Neuronal stem cell (in vitro differentiated cells): ENCODE results near the gene BSG. TPM values are rescaled to one million over a fixed set of nuclear protein-coding genes. Genes with fewer than 3 reads are reported as not detected.

Experiments
- DNase-seq: peaks from one replicate; pipeline ENCODE4 v3.0.0-alpha.2; 2013; ENCODE audit warnings: low spot score
- H2AFZ ChIP-seq: one replicate; pipeline ENCODE4 v1.6.1; 2013; ENCODE audit warnings: mild to moderate bottlenecking, low read length, inconsistent platforms
- H2AK5ac ChIP-seq: 2 replicates; pipeline ENCODE4 v1.6.1; 2013; ENCODE audit warnings: low read depth, mild to moderate bottlenecking, inconsistent platforms, low read length, moderate library complexity, mixed read lengths
- H2BK120ac ChIP-seq: 2 replicates; pipeline ENCODE4 v1.6.1; 2013; ENCODE audit warnings: low read depth, mild to moderate bottlenecking, inconsistent platforms, low read length, moderate library complexity, mixed read lengths
- H2BK12ac ChIP-seq: one replicate; pipeline ENCODE4 v1.6.1; 2013; ENCODE audit warnings: low read length, inconsistent platforms
- H2BK15ac ChIP-seq: 2 replicates; pipeline ENCODE4 v1.6.1; 2013; ENCODE audit warnings: mild to moderate bottlenecking, low read length, inconsistent platforms, mixed read lengths
- H2BK5ac ChIP-seq: one replicate; pipeline ENCODE4 v1.6.1; 2013; ENCODE audit warnings: inconsistent platforms, mild to moderate bottlenecking, low read length, moderate library complexity
- H3K14ac ChIP-seq: one replicate; pipeline ENCODE4 v1.6.1; 2013; ENCODE audit warnings: low read length, inconsistent platforms
- H3K18ac ChIP-seq: 2 replicates; pipeline ENCODE4 v1.6.1; 2013; ENCODE audit warnings: low read length, inconsistent platforms
- H3K23ac ChIP-seq: 2 replicates; pipeline ENCODE4 v1.6.1; 2013; ENCODE audit warnings: low read depth, mild to moderate bottlenecking, mixed read lengths, low read length, inconsistent platforms; ENCODE audit not compliant: poor library complexity
- H3K27ac ChIP-seq: replicated peaks from 3 replicates; pipeline ENCODE4 v1.5.1; 2013; ENCODE audit warnings: low read length, inconsistent platforms
- H3K27me3 ChIP-seq, 3 experiments: 2 replicates each; pipeline ENCODE4 v1.6.1; 2013; ENCODE audit warnings: low read length in 3 of 3, mild to moderate bottlenecking in 2 of 3, inconsistent platforms in 1 of 3, low read depth in 1 of 3, mixed read lengths in 1 of 3, moderate library complexity in 1 of 3; ENCODE audit not compliant: control insufficient read depth in 3 of 3, insufficient read depth in 3 of 3
- H3K36me3 ChIP-seq, 2 donors: replicated peaks in 1 of 2; 2 replicates each; pipeline ENCODE4 v1.6.1; 2013; ENCODE audit warnings: low read length in 2 of 2; ENCODE audit not compliant: control insufficient read depth in 2 of 2, insufficient read depth in 2 of 2
- H3K4ac ChIP-seq: 2 replicates; pipeline ENCODE4 v1.6.1; 2013; ENCODE audit warnings: inconsistent platforms, mild to moderate bottlenecking, low read length, moderate library complexity
- H3K4me1 ChIP-seq, 2 donors: 1 replicate in 1 of 2; 2 replicates in 1 of 2; pipeline ENCODE4 v1.6.1; 2013; ENCODE audit warnings: low read length in 2 of 2, low read depth in 1 of 2; ENCODE audit not compliant: control insufficient read depth in 2 of 2, insufficient read depth in 1 of 2
- H3K4me2 ChIP-seq: one replicate; pipeline ENCODE4 v1.6.1; 2013; ENCODE audit warnings: mild to moderate bottlenecking, low read length, inconsistent platforms; ENCODE audit not compliant: insufficient read depth, poor library complexity, severe bottlenecking
- H3K4me3 ChIP-seq, 2 donors: 2 replicates each; pipeline ENCODE4 v1.5.1; 2013; ENCODE audit warnings: low read length in 2 of 2, mild to moderate bottlenecking in 2 of 2, inconsistent platforms in 1 of 2, moderate library complexity in 1 of 2
- H3K79me1 ChIP-seq: one replicate; pipeline ENCODE4 v1.6.1; 2013; ENCODE audit warnings: low read depth, mild to moderate bottlenecking, inconsistent platforms, low read length, moderate library complexity
- H3K9ac ChIP-seq: one replicate; pipeline ENCODE4 v1.6.1; 2013; ENCODE audit warnings: mild to moderate bottlenecking, low read depth, low read length, inconsistent platforms; ENCODE audit not compliant: poor library complexity
- H3K9me3 ChIP-seq, 2 donors: replicated peaks in 1 of 2; 2 replicates each; pipeline versions ENCODE3 to v1.6.1; 2013; ENCODE audit warnings: low read length in 2 of 2, mild to moderate bottlenecking in 2 of 2, inconsistent platforms in 1 of 2, low read depth in 1 of 2, mixed read lengths in 1 of 2, moderate library complexity in 1 of 2; ENCODE audit not compliant: control insufficient read depth in 2 of 2, insufficient read depth in 1 of 2
- H4K8ac ChIP-seq: one replicate; pipeline ENCODE4 v1.6.1; 2013; ENCODE audit warnings: low read depth, mild to moderate bottlenecking, inconsistent platforms, low read length, moderate library complexity
- H4K91ac ChIP-seq: one replicate; pipeline ENCODE4 v1.6.1; 2013; ENCODE audit warnings: low read length, low read depth, mild to moderate bottlenecking, inconsistent platforms; ENCODE audit not compliant: poor library complexity
- WGBS, 2 donors: extraction: QIAGEN DNeasy Blood & Tissue Kit; methylation state at CpG; one replicate each; pipeline ENCODE4 v1.1.7; 2013; ENCODE audit warnings: missing lambda C conversion rate in 2 of 2, mixed read lengths in 1 of 2; ENCODE audit not compliant: insufficient read length in 2 of 2, insufficient replicate concordance in 1 of 2; ENCODE audit errors: extremely low coverage in 2 of 2; 5-methylcytosine and 5-hydroxymethylcytosine counted together
- polyA plus RNA-seq, 2 experiments: library from polyadenylated mRNA; stranded (reverse); fragments of 200-250 nt; gene quantifications; one replicate each; pipeline ENCODE4 v1.2.3, GENCODE V29; 2013

The BSG gene
- polyA plus RNA-seq (2013, experiment 1 of 2): 596 TPM
- 585 TPM for polyA plus RNA-seq (2013, experiment 2 of 2)

DNA sequence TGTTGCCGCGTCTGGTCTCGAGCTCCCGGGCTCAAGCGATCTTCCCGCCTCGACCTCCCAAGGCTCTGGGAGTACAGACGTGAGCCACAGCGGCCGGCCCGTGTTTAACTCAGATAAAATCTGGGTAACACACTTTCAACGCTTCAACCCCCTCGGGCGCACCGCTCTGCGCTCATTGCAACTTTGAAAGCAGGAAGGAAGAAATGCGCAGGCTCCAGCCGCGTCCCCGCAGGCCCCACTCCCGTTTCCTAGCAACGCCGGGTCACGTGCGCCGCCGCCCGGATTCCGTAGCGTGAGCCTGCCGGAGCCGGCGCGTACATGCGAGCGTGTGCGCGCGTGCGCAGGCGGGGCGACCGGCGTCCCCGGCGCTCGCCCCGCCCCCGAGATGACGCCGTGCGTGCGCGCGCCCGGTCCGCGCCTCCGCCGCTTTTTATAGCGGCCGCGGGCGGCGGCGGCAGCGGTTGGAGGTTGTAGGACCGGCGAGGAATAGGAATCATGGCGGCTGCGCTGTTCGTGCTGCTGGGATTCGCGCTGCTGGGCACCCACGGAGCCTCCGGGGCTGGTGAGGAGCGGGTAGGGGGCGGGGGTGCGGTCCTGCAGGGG lies at the start of gene BSG:
TSS of gene BSG (plus strand) at position 457 of the 603 bp plus-strand sequence. CDS start at position 496, 39 bp downstream.
- peak within 1 kb of the TSS; percentile 96 for H2BK15ac ChIP-seq
- H3K36me3 ChIP-seq: peaks cover 11 to 26% of the 10 kb centered on the region in 2 donors

DNA sequence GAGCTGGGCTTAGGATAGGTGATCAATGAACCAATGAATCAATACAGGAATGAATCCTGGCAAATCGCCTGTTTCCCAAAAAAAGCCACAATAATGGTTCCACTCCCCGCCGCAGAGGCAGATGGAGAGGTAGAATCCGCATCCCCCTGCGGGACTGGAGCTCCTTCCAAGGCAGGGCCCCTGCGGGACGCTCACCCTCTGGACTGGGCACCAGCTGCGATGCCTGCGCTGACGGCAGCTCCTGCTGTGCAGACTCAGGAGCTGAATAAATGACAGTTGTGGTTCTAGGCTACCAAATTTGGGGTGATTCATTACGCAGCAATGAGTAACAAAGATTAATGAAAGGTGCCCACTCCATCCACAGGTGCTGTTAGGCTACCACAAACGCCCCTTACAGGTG lies 49.7 kb upstream of the BSG start:
- no peak overlapping the region for H2BK15ac ChIP-seq
- no peak overlapping the region for H3K4me2 ChIP-seq
- no peak for DNase-seq
- H3K79me1 ChIP-seq: peaks cover 2% of the 10 kb centered on the region
- no peak overlapping the region for H3K23ac ChIP-seq
- no peak overlapping the region for H3K4ac ChIP-seq
- no peak overlapping the region for H4K91ac ChIP-seq
- peaks cover 3 to 10% of the 10 kb centered on the region in 2 donors for H3K4me1 ChIP-seq
- WGBS, 2 donors: no CpG with 5 or more reads among the region's 12 CpGs
- H2BK5ac ChIP-seq: no peak overlapping the region
- H3K9me3 ChIP-seq: peaks cover 0 to 9% of the 10 kb centered on the region in 2 donors
- H3K9ac ChIP-seq: no peak overlapping the region
- H3K27ac ChIP-seq: no peak overlapping the region
- H3K36me3 ChIP-seq: peaks cover 4 to 7% of the 10 kb centered on the region in 2 donors
- H2BK120ac ChIP-seq: no peak overlapping the region
- H3K4me3 ChIP-seq: no peak overlapping the region
- no peak overlapping the region for H4K8ac ChIP-seq
- no peak overlapping the region for H2AFZ ChIP-seq
- H3K18ac ChIP-seq: no peak overlapping the region
- no peak overlapping the region for H2AK5ac ChIP-seq
- H3K27me3 ChIP-seq: no peaks in the 10 kb centered on the region
- no peak overlapping the region for H2BK12ac ChIP-seq
- H3K14ac ChIP-seq: no peak overlapping the region

More for the DNA sequence above, at the start of gene BSG:
- Histone ChIP-seq H3K4ac (peak within 1 kb of the TSS; percentile 76), H3K9ac (peak within 1 kb of the TSS; percentile 99), H3K9me3 (peaks cover 2 to 4% of the 10 kb centered on the region in 2 donors), H2BK12ac (peak within 1 kb of the TSS; percentile 30), H4K8ac (no peak within 1 kb of the TSS), H2AFZ (peak within 1 kb of the TSS; percentile 83), H3K79me1 (peaks cover 16% of the 10 kb centered on the region), H2AK5ac (peak within 1 kb of the TSS; percentile 99), H3K14ac (peak within 1 kb of the TSS; percentile 97), H3K27ac (peak within 1 kb of the TSS; percentile 95), H3K27me3 (no peaks in the 10 kb centered on the region), H3K18ac (peak within 1 kb of the TSS; percentile 95), H3K4me2 (peak within 1 kb of the TSS; percentile 82), H3K4me3 (peak within 1 kb of the TSS; percentile 98 to 99), H2BK120ac (peak within 1 kb of the TSS; percentile 67), H2BK5ac (peak within 1 kb of the TSS; percentile 70), H3K23ac (peak within 1 kb of the TSS; percentile 99), H3K4me1 (peaks cover 13 to 17% of the 10 kb centered on the region in 2 donors), H4K91ac (peak within 1 kb of the TSS; percentile 30)
- DNase-seq: peak; percentile 98
- no CpG with 5 or more reads among the region's 79 CpGs for WGBS, 2 donors

DNA sequence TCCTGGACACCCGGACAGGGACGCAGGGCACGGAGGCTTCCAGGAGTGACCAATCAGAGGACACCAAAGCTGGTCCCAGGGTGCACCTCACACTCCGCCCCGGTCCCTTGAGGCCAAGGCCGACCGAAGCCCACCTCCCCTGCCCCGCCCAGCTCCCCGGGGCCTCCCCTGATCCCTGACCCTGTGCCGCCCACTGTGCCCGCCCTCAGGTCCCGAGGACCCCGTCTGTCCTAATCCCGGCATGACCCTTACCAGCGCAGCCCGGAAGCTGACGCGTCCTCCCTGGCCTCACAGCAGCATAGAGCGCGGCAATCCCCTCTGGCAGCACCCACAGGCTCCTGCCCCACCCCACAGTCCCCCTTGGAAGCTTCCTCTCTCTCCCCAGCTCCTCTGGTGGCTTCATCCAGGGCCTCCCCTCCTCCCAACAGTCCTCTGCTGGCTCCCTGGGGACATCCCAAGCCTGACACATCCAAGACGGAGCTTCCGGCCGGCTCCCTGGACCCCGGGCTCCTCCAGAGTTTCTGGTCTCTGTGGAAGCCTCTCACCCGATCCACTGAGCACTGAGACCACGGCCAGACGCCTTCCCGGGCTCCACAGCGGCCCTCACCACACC lies 48.2 kb upstream of the BSG start:
- no CpG with 5 or more reads among the region's 29 CpGs for WGBS, 2 donors
- Histone ChIP-seq H2BK5ac (no peak overlapping the region), H4K91ac (no peak overlapping the region), H3K4me3 (no peak overlapping the region), H3K14ac (peak overlapping the region; percentile 1), H3K4me1 (peaks cover 4 to 8% of the 10 kb centered on the region in 2 donors), H3K27me3 (no peaks in the 10 kb centered on the region), H2BK120ac (no peak overlapping the region), H3K4ac (no peak overlapping the region), H2AFZ (no peak overlapping the region), H2BK15ac (peak overlapping the region; percentile 85), H2BK12ac (no peak overlapping the region), H3K4me2 (no peak overlapping the region), H3K9ac (no peak overlapping the region), H2AK5ac (peak overlapping the region; percentile 25), H3K23ac (peak overlapping the region; percentile 80), H3K27ac (no peak overlapping the region), H3K18ac (peak overlapping the region; percentile 52), H3K9me3 (peaks cover 0 to 9% of the 10 kb centered on the region in 2 donors), H3K36me3 (peaks cover 4 to 7% of the 10 kb centered on the region in 2 donors), H4K8ac (no peak overlapping the region), H3K79me1 (peaks cover 4% of the 10 kb centered on the region)
- no peak for DNase-seq

DNA sequence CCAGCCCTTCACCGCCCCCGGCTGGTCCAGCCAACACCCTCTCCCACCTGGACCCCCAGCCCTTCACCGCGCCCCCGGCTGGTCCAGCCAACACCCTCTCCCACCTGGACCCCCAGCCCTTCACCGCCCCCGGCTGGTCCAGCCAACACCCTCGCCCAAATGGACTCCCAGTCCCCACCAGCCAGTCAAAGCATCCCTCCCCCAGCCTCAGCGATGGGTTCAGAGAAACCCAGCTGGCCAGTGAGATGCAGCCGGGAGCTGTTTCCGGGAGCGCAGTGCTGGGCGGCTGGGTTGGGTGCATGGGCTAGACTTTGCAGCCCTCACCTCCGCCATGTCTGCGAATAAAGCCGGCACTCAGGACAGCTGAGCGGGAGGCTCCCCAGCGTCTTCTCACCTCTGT lies 47.4 kb upstream of the BSG start:
- no peak overlapping the region for H4K91ac ChIP-seq
- no peak overlapping the region for H2BK12ac ChIP-seq
- no peak for DNase-seq
- no peak overlapping the region for H2AFZ ChIP-seq
- peak overlapping the region; percentile 10 for H3K14ac ChIP-seq
- H3K9me3 ChIP-seq: peaks cover 0 to 6% of the 10 kb centered on the region in 2 donors
- peak overlapping the region; percentile 67 for H3K4ac ChIP-seq
- WGBS, 2 donors: no CpG with 5 or more reads among the region's 18 CpGs
- H3K9ac ChIP-seq: no peak overlapping the region
- no peak overlapping the region for H2BK120ac ChIP-seq
- H3K4me1 ChIP-seq: peaks cover 4 to 8% of the 10 kb centered on the region in 2 donors
- H3K27ac ChIP-seq: no peak overlapping the region
- peaks cover 1 to 3% of the 10 kb centered on the region in 2 donors for H3K36me3 ChIP-seq
- H3K23ac ChIP-seq: peak overlapping the region; percentile 89
- peak overlapping the region; percentile 96 for H2BK15ac ChIP-seq
- no peaks in the 10 kb centered on the region for H3K27me3 ChIP-seq
- no peak overlapping the region for H3K4me2 ChIP-seq
- H2AK5ac ChIP-seq: no peak overlapping the region
- H4K8ac ChIP-seq: no peak overlapping the region
- H3K18ac ChIP-seq: peak overlapping the region; percentile 89
- peak overlapping the region in 1 of 2 donors; percentile 62 for H3K4me3 ChIP-seq
- peaks cover 6% of the 10 kb centered on the region for H3K79me1 ChIP-seq
- H2BK5ac ChIP-seq: peak overlapping the region; percentile 59
